CD4-positive, alpha-beta T cell treated with Interleukin-17A for 1 hour (primary cell): ENCODE data around the gene KANSL1.
"Not testable (repeated sequence)": the region's sequence is repeated elsewhere in the genome, so short reads cannot be mapped to it uniquely, and the experiment has no call there.

ENCODE experiments used
- DNase-seq: peaks from one replicate; pipeline ENCODE4 v3.0.0-alpha.2; 2020

KANSL1 gene

GRCh38 chr17:46111236-46111635 lies 82.0 kb downstream of the KANSL1 start:
- DNase-seq, result not testable (repeated sequence)

- DNase-seq, result no peak
These were observed 83.0 kb downstream of the KANSL1 start for GRCh38 chr17:46110219-46110618.

GRCh38 chr17:46109603-46110189 lies 83.5 kb downstream of the KANSL1 start:
- no peak for DNase-seq

- DNase-seq, result no peak
These were observed 84.6 kb downstream of the KANSL1 start for GRCh38 chr17:46108550-46109110.

- no peak for DNase-seq
These were observed 85.1 kb downstream of the KANSL1 start for GRCh38 chr17:46108120-46108519.

- DNase-seq, result no peak
These were observed 86.1 kb downstream of the KANSL1 start for GRCh38 chr17:46106966-46107644.

- DNase-seq, result not testable (repeated sequence)
These were observed 90.4 kb downstream of the KANSL1 start for GRCh38 chr17:46102806-46103205.

- not testable (repeated sequence) for DNase-seq
These were observed 91.2 kb downstream of the KANSL1 start for GRCh38 chr17:46101785-46102617.

GRCh38 chr17:46100590-46100989 lies 92.6 kb downstream of the KANSL1 start:
- DNase-seq, result no peak

- no peak for DNase-seq
These were observed 93.4 kb downstream of the KANSL1 start for GRCh38 chr17:46099865-46100264.

- no peak for DNase-seq
These were observed 95.7 kb downstream of the KANSL1 start for GRCh38 chr17:46097497-46097896.

GRCh38 chr17:46092991-46093390 lies 100.2 kb downstream of the KANSL1 start:
- DNase-seq, result no peak

GRCh38 chr17:46090871-46091270 lies 102.4 kb downstream of the KANSL1 start:
- DNase-seq, result no peak

GRCh38 chr17:46089389-46089965 lies 103.8 kb downstream of the KANSL1 start:
- DNase-seq, result no peak

GRCh38 chr17:46088595-46088994 lies 104.6 kb downstream of the KANSL1 start:
- no peak for DNase-seq

GRCh38 chr17:46087871-46088270 lies 105.4 kb downstream of the KANSL1 start:
- DNase-seq, result not testable (repeated sequence)

GRCh38 chr17:46086821-46087220 lies 106.4 kb downstream of the KANSL1 start:
- DNase-seq, result no peak

- DNase-seq, result no peak
These were observed 107.7 kb downstream of the KANSL1 start for GRCh38 chr17:46085522-46085921.

- DNase-seq, result no peak
These were observed 111.0 kb downstream of the KANSL1 start for GRCh38 chr17:46082257-46082656.

- DNase-seq, result no peak
These were observed 112.3 kb downstream of the KANSL1 start for GRCh38 chr17:46081018-46081320.

- no peak for DNase-seq
These were observed 112.9 kb downstream of the KANSL1 start for GRCh38 chr17:46080118-46081017.

- no peak for DNase-seq
These were observed 114.6 kb downstream of the KANSL1 start for GRCh38 chr17:46078675-46079074.
